Fibroblast of upper back skin (primary cell): ENCODE results near the gene ADAM12.
"Not testable (repeated sequence)": the region's sequence is repeated elsewhere in the genome, so short reads cannot be mapped to it uniquely, and the experiment has no call there.

ENCODE experiments used
- DNase-seq: peaks from one replicate; pipeline ENCODE4 v3.0.0-alpha.2; 2013

Gene ADAM12

DNA sequence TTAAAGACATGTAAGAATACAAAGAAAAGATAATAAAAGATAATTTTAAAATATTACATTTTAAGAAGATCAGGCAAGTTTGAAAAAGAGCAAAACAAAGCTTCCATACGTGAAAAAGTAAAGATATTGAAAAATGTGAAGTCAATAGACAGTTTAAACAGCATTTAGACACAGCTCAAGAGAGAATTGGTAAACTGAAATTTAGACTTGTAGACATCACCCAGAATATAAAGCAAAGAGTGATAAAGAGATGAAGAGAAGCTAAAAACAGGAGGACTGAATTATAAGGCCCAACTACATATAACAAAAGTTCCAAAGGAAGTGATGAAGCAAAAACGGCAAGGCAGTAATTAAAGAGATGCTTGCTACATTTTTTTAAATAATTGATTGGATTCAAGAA is 13.8 kb downstream of the ADAM12 start:
- DNase-seq, result no peak

DNA sequence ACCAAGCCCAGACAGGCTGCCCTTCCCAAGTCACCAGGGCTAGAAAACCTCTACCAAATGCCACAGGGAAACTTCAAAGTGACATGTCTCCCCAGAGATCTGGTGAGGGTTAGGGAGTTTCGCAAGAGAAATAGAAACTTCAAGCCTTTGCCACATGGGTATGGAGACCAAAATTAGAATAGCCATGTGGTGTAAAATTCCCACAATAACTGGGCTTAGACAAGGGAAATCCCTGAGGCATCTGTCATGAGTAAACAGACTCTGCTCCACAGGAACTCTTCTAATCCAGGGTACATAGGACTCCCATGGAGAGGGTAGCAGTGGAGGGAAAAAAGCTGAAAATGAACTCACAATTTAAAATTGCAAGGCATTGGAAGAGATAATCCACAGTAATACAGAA is 14.3 kb downstream of the ADAM12 start:
- DNase-seq, result peak; percentile 74

DNA sequence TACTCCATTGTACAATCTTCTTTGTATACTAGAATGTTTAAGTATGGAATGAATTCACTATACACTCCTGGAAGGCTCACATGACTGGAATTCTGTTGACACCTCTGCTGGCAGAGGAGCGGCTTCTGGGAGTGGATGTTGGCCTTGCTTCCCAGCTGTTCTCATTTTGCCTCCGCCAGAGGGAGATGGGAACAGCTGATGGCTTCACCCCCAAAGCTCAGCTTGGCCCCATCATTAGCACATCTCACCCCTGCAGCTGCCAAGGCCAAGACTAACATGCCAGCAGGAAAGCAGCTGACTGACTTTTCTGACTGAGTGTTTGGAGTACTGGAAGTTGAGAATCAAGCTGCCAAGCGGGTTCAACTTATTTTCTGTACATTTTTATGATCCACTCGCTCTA is 15.1 kb downstream of the ADAM12 start:
- DNase-seq, result peak; percentile 55

DNA sequence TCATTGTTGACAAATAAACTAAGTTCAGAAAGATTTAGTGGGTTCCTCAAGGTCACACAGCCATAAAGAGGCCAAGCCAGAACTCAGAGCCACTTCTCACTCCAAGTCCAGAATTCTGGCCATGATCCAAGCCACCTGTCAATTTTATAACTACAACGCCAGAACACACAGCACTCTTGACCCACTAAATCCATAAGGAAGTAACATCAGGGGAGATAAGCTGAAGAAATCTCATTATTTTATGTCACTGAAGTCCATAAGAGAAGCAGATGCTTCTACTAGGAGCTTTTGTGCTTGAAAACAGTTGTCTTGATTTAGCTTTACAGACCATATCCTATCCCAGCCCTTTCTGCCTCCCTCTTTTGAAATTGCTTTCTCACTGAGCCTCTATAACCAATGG is 15.9 kb downstream of the ADAM12 start:
- DNase-seq, result no peak

DNA sequence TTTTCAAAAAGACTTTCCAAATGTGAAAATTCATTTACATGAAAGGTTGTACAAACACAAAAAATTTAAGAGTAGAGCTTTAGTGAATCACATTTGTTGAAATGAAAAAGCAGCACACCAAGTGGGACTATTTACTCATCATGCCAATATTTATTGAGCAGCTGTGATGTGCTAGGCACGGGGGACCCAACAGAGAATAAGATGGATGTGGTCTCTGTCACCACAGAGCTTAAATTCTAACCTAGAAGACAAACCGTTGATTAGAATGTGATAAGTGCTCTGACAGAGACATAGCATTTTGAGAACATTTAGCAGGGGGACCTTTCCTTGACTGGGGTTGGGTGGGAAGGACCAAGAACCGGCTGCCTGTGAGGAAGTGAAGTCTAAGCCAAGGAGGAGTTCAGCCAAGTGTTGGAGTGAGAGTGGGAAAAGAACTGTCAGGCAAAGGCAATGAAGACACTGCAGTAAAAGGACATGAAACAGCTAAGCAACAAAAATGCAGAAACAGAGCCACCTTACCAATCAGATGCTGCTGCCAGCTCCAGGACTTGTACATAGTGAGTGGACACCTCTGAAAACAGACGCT is 19.1 kb downstream of the ADAM12 start:
- peak; percentile 24 for DNase-seq

DNA sequence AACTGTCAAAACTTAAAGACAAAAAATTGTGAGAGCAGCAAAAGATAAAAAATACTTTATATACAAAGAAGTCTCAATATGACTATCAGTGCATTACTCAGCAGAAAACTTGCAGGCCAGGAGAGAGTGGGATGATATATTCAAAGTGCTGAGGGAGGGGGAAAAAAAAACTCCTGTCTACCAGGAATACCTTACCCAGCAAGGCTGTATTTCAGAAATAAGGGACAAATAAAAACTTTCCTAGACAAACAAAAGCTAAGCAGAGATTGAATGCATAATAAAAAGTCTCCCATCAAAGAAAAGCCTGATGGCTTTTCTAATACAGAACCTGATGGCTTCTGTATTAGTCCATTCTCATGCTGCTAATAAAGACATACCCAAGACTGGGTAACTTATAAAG is 31.1 kb downstream of the ADAM12 start:
- no peak for DNase-seq

DNA sequence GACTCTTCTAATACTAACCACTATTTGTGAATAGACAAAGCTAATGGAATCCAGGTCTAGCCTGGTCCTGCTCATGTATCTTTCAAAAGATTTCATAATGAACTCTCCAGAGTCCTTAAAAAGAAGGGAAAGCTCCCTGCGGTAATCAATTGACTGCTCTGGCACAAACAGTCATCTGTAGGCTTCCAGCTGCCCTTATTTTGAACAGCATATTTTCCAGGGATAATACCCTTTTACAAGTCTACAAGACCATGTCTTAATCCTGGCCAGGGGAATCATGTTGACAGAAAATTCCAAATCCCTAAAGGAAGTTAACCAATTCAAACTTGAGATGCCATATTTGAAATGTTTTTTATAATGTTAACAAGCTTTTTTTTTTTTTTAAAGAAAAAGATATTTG is 34.6 kb downstream of the ADAM12 start:
- no peak for DNase-seq

DNA sequence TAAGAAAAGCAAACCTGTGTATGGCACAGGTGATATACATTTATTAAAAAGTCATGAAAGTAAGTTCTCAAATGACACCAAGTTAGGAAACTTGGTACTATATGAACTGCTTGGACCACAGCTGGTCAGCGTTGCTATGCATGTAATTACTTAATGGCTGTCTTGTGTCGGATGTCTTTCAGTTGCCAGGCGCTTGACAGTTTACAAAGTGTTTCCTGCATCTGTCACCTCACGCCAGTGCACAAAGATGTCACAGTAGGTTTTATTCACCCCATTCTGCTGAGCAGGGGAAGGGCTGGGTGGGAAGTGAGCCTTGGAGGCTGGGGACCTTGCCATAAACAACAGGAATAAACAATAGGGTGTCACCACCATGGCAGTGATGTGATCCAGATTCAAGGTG is 35.8 kb downstream of the ADAM12 start:
- no peak for DNase-seq

DNA sequence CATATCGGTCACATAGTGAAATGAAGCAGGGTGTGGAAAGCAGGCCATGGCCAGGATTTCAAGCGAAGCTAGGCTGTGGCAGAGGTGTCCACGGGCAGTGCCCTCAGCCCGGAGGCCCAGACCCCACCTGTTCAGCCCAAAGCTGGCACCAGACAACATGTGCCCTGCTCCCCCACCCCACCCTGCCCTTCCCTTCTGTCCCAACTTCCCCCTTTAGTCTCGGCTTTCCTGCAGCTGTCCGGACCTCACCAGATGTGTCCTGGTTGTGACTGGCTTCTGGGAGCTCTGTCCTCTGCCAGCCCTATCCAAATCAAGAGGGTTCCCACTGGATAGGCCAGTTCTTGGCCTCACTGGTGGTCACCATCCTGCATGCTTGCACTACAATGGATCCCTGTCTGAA is 37.3 kb downstream of the ADAM12 start:
- no peak for DNase-seq

DNA sequence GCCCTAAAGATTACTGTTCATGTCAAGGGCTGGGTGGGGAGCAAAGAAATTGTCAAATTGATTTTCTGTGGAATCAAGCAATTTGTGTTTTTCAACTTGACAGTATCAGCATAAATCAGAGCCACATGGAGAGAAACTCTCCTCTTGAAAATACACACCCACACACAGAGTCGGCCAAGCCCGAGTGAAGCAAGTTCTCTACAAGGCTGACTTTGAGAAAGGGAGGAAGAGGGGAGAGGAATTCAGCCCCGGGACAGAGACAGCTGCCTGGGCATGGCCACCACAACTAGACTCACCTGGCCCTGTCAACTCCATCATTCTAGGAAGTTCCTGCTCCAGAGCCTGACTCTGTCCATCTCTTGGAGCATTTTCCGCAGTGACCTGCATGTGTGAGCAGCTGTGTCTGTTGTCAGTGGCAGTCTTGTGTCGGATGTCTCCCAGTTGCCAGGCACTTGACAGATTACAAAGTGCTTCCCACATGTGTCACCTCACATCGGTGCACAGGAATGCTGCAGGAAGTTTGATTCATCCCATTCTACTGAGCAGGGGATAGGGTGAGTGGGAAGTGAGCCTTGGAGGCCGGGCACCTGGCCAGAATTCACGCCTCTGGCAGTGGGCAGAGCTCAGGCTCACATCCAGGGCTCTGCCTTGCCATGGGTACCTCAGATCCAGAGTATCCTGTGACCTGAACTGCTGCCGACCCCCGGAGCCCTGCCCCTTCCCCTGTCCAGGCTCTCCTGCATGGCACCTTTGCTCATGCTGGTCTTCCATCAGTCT is 37.9 kb downstream of the ADAM12 start:
- DNase-seq, result peak; percentile 91

DNA sequence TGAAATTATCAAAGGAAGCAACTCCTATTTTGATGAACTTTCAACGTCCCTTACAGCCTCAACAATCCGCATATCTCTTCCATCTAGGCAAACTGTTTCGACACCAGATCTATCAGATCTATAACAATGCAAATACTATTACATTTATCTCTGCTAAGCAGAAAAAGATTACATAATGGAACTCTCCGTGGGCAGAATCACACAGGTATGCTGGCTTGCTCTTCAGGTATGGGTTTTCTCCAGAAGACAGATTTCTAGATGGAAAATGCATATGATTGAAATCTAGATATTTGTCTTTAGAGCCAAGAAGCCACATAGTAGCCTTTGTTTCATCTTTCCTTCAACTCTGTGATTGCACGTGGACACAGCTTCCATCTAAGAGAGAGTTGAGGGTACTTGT is 38.6 kb downstream of the ADAM12 start:
- no peak for DNase-seq

DNA sequence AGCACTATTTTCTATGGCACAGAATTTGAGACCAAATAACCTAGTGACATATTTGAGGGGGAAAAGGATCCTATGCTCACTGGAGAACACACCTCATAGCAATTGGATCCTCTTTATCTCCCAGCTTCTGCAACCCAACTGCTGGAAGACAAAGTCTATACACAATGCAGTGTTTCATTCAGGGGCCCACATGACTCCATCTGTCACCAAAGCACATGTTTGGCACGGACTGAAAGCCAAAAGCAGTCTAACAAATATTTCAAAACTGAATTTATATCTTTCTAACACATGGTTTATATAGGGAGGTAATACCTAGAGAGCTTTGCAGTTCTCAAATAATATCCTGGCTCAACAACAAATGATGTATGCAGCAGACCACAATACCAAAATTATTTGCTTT is 39.2 kb downstream of the ADAM12 start:
- peak; percentile 31 for DNase-seq

DNA sequence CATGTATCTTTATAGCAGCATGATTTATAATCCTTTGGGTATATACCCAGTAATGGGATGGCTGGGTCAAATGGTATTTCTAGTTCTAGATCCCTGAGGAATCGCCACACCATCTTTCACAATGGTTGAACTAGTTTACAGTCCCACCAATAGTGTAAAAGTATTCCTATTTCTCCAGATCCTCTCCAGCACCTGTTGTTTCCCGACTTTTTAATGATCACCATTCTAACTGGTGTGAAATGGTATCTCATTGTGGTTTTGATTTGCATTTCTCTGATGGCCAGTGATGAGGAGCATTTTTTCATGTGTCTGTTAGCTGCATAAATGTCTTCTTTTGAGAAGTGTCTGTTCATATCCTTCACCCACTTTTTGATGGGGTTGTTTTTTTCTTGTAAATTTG is 44.8 kb downstream of the ADAM12 start:
- not testable (repeated sequence) for DNase-seq

DNA sequence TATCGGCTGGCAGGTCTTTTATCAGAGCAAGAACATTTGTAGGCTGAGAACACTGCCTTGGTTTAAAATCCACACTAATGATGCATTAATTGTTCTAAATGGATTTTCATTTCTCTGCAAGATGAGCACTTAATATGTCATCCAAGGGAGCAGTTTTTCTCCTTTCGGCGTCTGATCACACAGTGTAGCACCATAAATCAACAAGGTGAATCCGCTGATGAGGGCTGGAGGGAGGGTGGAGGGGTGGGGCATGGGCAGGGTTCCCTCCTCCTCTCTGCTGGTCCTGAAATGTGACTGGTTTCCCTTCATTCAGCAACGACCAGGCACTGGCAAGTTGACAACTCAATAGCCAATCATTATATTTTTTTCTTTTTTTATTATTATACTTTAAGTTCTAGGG is 45.6 kb downstream of the ADAM12 start:
- no peak for DNase-seq

DNA sequence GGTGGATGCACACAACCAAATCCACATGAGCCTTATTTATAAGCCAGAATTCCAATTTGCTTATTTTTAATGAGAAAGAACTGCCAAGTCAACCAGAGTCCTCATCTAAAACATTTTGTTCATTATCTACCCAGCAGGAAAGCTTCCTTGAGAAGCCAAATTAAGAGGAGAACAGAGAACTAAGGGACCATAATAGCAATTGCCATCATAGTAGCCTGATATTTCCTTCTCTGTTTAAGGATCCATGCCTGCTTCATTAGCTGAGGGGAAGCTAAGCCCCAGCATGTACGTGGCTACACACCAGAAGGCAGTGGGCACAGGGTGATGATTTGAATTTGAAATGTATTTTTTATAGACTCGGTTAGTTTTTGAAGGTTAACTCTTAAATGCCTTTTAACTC is 46.8 kb downstream of the ADAM12 start:
- no peak for DNase-seq

DNA sequence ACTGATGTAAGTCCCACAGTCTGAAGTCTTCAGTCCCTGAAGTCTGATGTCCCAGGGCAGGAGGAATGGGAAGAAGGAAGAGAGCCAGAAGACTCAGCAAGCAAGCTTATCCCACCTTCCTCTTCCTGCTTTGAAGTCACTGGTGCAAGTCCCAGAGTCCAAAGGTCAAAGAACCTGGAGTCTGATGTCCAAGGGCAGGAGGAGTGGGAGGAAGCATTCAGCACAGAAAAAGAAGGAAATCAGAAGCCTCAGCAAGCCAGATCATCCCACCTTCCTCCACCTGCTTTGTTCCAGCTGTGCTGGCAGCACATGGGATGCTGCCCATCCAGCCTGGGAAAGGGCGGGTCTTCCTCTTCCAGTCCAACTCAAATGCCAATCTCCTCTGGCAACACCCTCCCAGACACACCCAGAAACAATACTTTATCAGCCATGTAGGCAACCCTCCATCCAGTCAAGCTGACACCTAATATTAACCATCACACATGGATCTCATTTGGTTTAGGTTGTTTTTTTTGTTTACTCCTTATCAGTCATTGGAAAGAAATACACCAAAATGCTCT is 50.9 kb downstream of the ADAM12 start:
- no peak for DNase-seq

DNA sequence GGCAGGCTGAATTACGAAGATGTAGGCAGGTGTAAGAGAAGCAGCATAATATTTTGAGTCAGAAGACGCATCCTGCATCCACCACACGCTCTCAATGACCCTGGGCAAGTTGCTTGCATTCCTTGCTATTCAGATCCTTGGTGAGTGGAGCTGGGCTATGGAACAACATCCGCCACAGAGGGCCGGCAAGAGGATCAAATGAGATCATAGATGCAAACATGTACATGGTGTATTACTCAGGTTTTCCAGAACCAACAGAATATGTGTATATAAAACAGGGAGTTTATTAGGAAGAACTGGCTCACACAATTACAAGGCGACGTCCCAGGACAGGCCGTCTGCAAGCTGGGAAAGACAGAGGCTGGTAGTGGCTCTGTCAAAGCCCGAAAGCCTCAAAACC is 51.5 kb downstream of the ADAM12 start:
- peak; percentile 35 for DNase-seq

DNA sequence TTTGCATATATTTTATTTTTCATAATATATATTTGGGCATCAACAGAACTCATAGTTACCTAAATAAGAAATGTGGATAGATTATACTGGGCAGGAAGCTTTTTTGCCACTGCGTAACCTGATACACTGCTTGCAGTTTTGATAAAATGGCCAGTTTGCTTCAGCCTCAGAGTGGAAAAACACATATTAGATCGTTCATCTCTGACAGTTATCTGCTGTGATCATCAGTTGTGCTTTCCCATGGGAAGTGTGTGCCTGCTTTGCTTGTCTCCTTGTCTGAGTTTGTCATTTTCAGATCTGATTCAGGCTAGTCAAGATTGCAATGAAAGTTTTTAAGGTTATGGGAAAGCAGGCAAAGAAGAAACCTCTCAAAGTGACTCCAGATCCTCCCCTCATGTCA is 54.0 kb downstream of the ADAM12 start:
- DNase-seq, result no peak

DNA sequence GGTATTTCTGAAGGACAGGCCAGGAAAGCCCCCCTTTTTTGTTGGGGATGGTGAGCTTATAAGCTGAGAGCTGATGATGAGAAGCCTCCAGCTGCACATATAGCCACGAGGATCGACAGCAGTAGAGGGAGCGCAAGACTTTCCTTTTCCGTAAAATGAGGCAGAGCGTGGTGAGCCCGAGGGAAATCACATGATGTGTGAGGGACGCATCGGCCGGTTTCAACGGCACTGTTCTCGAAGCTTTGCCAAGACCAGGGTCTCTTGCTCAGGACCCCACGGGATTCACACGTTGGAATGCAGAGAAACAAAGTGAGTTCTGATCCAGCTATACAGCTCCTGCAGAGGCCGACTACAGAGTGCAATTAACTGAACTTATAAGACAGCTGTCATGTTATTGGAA is 55.7 kb downstream of the ADAM12 start:
- no peak for DNase-seq

DNA sequence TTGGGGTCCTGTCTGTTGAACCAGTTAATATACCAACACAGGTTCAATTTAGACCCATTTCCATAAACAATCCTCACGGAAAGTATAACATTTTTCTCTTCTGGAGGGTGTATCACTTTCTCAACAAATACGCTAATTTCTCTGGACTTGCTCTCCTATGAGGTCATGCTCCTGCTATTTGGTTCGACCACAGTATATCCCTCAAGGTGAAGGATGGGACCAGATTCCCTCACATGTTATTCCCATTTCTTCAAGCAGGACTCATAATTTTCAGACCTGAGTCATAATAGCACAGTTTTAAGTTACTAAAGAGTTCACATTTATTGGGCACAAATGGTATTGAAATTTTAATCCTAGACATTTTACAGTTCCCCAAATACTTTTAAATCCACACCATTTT is 57.2 kb downstream of the ADAM12 start:
- peak; percentile 81 for DNase-seq

DNA sequence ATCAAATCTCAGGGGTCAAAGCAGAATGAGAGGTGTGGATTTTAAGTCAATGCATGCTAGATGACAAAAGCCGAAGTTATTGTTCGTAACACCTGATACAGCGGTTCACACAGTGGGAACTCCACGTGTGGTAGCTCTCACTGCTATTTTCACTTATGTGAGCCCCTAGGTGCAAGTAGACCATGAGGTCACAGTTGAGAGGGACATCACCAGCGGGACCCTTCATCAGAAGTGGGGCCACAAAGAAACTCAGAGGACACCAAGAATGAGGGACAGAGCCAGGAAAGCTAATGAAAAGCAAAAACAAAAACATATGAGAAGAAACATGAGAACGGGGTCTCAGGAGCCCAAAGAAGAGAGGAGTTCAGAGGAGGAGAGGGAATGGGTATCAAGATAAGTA is 63.5 kb downstream of the ADAM12 start:
- no peak for DNase-seq

DNA sequence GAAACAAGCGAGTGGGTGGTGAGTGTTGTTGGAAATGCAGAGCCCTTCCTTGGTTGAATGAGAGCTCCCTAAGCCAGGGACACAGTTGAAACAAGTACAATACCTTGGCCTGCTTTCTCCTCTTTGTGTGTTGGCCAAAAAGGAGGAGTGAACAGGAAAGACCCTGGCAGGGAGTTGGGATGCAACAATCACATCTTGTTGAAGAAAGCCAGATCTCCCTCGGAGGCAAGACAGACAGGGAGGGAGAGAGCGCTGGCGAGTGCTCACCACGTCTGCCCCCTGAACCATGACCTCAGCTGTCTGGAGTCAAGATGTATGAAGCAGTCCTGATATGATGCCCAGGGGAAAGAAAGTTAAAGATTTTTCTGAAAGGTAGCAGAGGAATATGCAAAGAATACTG is 66.8 kb downstream of the ADAM12 start:
- DNase-seq, result no peak

DNA sequence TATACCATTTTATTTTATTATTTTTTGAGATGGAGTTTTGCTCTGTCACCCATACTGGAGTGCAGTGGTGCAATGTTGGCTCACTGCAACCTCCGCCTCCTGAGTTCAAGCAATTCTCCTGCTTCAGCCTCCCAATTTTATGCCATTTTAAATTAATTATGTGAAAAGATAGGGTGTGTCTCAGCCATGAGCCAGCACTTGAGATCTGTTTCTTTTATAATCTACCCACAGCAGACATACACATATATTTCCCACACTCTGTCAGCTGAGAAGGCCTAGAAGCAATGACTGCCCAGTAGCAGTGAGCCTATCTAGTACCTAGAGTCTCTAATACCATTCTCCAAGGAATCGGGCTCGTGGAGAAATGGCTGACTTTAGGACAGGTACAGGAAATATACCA is 70.5 kb downstream of the ADAM12 start:
- no peak for DNase-seq

DNA sequence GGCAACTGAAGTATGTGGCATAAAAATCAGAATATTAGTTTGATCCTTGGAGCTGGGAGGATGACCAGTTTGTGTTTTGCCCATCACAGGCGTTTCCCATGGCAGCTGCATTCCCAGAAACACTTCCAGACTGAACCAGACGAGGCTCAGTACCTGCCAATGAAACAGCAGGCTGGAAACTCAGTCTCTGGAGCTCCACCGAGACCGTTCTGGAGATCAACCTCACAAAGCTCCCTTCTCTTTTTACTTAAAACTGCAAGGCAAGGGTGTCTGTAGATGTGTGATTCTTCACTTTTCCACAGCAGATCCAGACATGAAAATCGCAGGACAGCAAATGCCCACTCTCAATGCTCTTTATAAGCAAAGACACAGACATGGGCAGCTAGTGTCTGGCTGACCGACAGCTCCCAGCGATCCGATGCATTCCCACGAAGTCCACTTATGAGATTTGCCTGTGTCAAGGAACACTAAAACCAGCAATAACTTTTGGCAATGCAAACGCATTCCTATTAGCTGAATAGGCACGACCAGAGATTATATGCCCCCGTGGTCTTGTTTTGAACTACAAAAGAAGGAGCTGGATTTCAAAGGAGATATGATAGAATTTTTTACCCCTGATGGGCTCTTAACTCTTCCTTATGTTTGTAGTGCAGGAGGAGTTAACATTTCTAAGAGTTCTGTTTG is 72.6 kb downstream of the ADAM12 start:
- peak; percentile 86 for DNase-seq
